ENCODE results near the gene ZC3H6. TPM values are rescaled to one million over a fixed set of nuclear protein-coding genes. Genes with fewer than 3 reads are reported as not detected.

The ZC3H6 gene
- total and polyA plus RNA-seq, 2 of the 13 experiments (the other 11 are each of a cell fraction or from before 2014, with no cell fraction given), result 0.71 to 0.93 TPM

DNA sequence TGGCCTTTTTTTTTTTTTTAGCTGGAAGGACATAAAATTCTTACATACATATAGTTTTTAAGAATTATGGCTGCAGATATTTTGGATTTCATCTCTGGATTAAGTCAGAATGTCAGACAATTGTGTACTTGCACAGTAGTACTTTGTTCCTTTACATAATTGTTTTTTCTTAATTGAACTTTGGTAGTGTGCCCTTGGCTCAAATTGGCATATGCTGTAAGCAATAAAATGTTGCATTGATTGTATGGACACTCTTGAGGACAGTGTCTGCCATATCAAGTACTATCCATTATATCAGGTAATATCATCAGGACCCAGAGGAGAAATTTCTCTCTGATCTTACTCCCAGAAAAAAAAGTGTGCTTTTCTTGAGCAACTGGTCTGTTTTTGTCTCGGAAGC, 15.3 kb downstream of the ZC3H6 start:
- Histone ChIP-seq H3K27me3 (ENCODE audit: control insufficient read depth in 1 of 2, insufficient read depth in 2 of 2, low read length in 2 of 2) (no peaks in the 10 kb centered on the region), H3K9ac (ENCODE audit: insufficient read depth, low read depth, low read length) (no peak overlapping the region), H4K20me1 (ENCODE audit: insufficient read depth, low read length) (no peaks in the 10 kb centered on the region), H3K36me3 (replicated peaks in 1 of 2; ENCODE audit: control insufficient read depth in 1 of 2, insufficient read depth in 2 of 2, low read length in 2 of 2) (no peaks in the 10 kb centered on the region), H3K9me3 (ENCODE audit: low read length) (no peaks in the 10 kb centered on the region), H3K4me3 (replicated peaks in 1 of 3; ENCODE audit: insufficient read depth in 1 of 3, low read depth in 2 of 3, low read length in 3 of 3) (no peak overlapping the region), H3K4me2 (ENCODE audit: low read depth, low read length) (no peak overlapping the region), H3K79me2 (ENCODE audit: insufficient read depth, low read length) (no peaks in the 10 kb centered on the region), H3K4me1 (ENCODE audit: insufficient read depth, low read length) (no peaks in the 10 kb centered on the region), H3K27ac (ENCODE audit: extremely low read length, insufficient read depth, low read length) (no peak overlapping the region), H2AFZ (ENCODE audit: low read length) (no peak overlapping the region)
- DNase-seq (ENCODE audit: low spot score), result no peak
- no TSS peak for BruUV-seq (replicated peaks)
- POLR2A ChIA-PET, result no interaction called here
- in situ Hi-C loops (cut with HindIII; ENCODE audit: extremely low pct_ligation_motif_present, low pct_unique_long_range_greater_than_20kb), result no loop called here
- WGBS (ENCODE audit: low lambda C conversion rate), result 89% methylated on average over 1 of the region's 1 CpG
- TF ChIP-seq ZNF230 (CRISPR knock-in tag; IDR thresholded peaks at IDR 0.05) (no peak), PRPF4 (IDR thresholded peaks at IDR 0.05; ENCODE audit: low read depth, low read length, poor library complexity, severe bottlenecking) (no peak), ATF7 (IDR thresholded peaks at IDR 0.05) (no peak), ATF7 (CRISPR knock-in tag; IDR thresholded peaks at IDR 0.05) (no peak), ZNF784 (CRISPR knock-in tag; IDR thresholded peaks at IDR 0.05; ENCODE audit: borderline replicate concordance) (no peak), TFDP2 (CRISPR knock-in tag; IDR thresholded peaks at IDR 0.05) (no peak), PHF20 (CRISPR knock-in tag; IDR thresholded peaks at IDR 0.05) (no peak), CBFB (CRISPR knock-in tag; IDR thresholded peaks at IDR 0.05) (no peak), RBM22 (optimal IDR thresholded peaks at IDR 0.05; ENCODE audit: low read length) (no peak), ZNF382 (CRISPR knock-in tag; IDR thresholded peaks at IDR 0.05; ENCODE audit: borderline replicate concordance) (no peak)
- TF ChIP-seq, protein P1, sequence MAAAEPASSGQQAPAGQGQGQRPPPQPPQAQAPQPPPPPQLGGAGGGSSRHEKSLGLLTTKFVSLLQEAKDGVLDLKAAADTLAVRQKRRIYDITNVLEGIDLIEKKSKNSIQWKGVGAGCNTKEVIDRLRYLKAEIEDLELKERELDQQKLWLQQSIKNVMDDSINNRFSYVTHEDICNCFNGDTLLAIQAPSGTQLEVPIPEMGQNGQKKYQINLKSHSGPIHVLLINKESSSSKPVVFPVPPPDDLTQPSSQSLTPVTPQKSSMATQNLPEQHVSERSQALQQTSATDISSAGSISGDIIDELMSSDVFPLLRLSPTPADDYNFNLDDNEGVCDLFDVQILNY (CRISPR knock-in tag; conservative IDR thresholded peaks at IDR 0.05), result no peak
- TF ChIP-seq, protein P2, sequence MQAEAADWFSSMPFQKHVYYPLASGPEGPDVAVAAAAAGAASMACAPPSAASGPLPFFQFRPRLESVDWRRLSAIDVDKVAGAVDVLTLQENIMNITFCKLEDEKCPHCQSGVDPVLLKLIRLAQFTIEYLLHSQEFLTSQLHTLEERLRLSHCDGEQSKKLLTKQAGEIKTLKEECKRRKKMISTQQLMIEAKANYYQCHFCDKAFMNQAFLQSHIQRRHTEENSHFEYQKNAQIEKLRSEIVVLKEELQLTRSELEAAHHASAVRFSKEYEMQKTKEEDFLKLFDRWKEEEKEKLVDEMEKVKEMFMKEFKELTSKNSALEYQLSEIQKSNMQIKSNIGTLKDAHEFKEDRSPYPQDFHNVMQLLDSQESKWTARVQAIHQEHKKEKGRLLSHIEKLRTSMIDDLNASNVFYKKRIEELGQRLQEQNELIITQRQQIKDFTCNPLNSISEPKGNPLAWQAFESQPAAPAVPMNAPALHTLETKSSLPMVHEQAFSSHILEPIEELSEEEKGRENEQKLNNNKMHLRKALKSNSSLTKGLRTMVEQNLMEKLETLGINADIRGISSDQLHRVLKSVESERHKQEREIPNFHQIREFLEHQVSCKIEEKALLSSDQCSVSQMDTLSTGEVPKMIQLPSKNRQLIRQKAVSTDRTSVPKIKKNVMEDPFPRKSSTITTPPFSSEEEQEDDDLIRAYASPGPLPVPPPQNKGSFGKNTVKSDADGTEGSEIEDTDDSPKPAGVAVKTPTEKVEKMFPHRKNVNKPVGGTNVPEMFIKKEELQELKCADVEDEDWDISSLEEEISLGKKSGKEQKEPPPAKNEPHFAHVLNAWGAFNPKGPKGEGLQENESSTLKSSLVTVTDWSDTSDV (CRISPR knock-in tag; IDR thresholded peaks at IDR 0.05), result no peak
- intact Hi-C loops (cut with micrococcal nuclease; ENCODE audit: unreplicated experiment), result no loop called here
- FAIRE-seq, result no peak
- no peak for ATAC-seq
- CTCF ChIA-PET (ENCODE audit: low intra/inter-chr PET ratio, low total read pairs), result no interaction called here
